Endothelial cell of umbilical vein (primary cell): ENCODE results near the gene STRIP2. TPM values are rescaled to one million over a fixed set of nuclear protein-coding genes. Genes with fewer than 3 reads are reported as not detected.
"Not testable (repeated sequence)": the region's sequence is repeated elsewhere in the genome, so short reads cannot be mapped to it uniquely, and the experiment has no call there.

Experiments
- BruUV-seq: library from RNA; stranded (reverse); fragments of 400-500 nt; replicated peaks from 2 replicates; lab custom pipeline; 2021; lab: Mats Ljungman, UMichigan
- CTCF ChIA-PET: fragments of 300-600, 350-600 bp; sonication (Branson Sonifier 250); formaldehyde crosslinking; loops from one replicate; lab custom pipeline; 2021; ENCODE audit warnings: antibody characterized with exemption, inconsistent platforms; lab: Charles Lee
- POLR2A ChIA-PET: fragments of 300-600, 350-600 bp; sonication (Branson Sonifier 250); formaldehyde crosslinking; loops from one replicate; lab custom pipeline; 2021; ENCODE audit warnings: antibody characterized with exemption, inconsistent platforms; lab: Charles Lee
- DNase-seq: peaks from one replicate; pipeline ENCODE4 v3.0.0-alpha.2; 2011; ENCODE audit warnings: low read depth, low spot score
- FAIRE-seq: peaks from 2 replicates; lab custom pipeline; 2011; peaks lifted over from hg19 to GRCh38; lab: Jason Lieb, UNC
- H2AFZ ChIP-seq: 2 replicates; pipeline ENCODE4 v1.6.0; 2012; ENCODE audit warnings: low read depth, low read length, control low read depth, inconsistent platforms
- H3K27ac ChIP-seq: 2 replicates; pipeline ENCODE4 v1.5.1; 2011; ENCODE audit warnings: low read depth, mild to moderate bottlenecking, control low read depth, low read length, moderate library complexity; ENCODE audit not compliant: insufficient read depth
- H3K27me3 ChIP-seq, 2 experiments: 2 replicates each; pipeline versions ENCODE4 v1.6.0 to v1.6.1; 2011; ENCODE audit warnings: low read length in 2 of 2, mixed read lengths in 1 of 2; ENCODE audit not compliant: control insufficient read depth in 2 of 2, insufficient read depth in 2 of 2
- H3K36me3 ChIP-seq, 2 experiments: 2 replicates in 1 of 2; 3 replicates in 1 of 2; pipeline ENCODE4 v1.5.1; 2011; ENCODE audit warnings: low read length in 2 of 2, mild to moderate bottlenecking in 1 of 2, moderate library complexity in 1 of 2; ENCODE audit not compliant: control insufficient read depth in 2 of 2, insufficient read depth in 2 of 2; ENCODE audit errors: extremely low read depth in 1 of 2
- H3K4me1 ChIP-seq: 3 replicates; pipeline ENCODE4 v1.5.1; 2011; ENCODE audit warnings: mild to moderate bottlenecking, low read length; ENCODE audit not compliant: control insufficient read depth, insufficient read depth; ENCODE audit errors: extremely low read depth
- H3K4me2 ChIP-seq: 2 replicates; pipeline ENCODE4 v1.6.1; 2011; ENCODE audit warnings: low read length, control low read depth, mixed read lengths; ENCODE audit not compliant: insufficient read depth
- H3K4me3 ChIP-seq, 3 experiments: fragments of 200-600 bp in 1 of 3; sonication (generic), shearing (Covaris generic) in 1 of 3; replicated peaks in 1 of 3; 2 replicates each; pipeline ENCODE4 v1.5.1; 2011 to 2016; ENCODE audit warnings: control low read depth in 3 of 3, low read length in 3 of 3, mild to moderate bottlenecking in 2 of 3, inconsistent platforms in 1 of 3, low read depth in 1 of 3, moderate library complexity in 1 of 3; ENCODE audit not compliant: insufficient read depth in 1 of 3
- H3K79me2 ChIP-seq: 2 replicates; pipeline ENCODE4 v1.6.0; 2012; ENCODE audit warnings: low read length, inconsistent platforms; ENCODE audit not compliant: control insufficient read depth, insufficient read depth
- H3K9ac ChIP-seq: replicated peaks from 2 replicates; pipeline ENCODE3; 2011; ENCODE audit warnings: low read length, control low read depth; ENCODE audit not compliant: insufficient read depth; ENCODE audit errors: extremely low read depth
- H3K9me1 ChIP-seq: replicated peaks from 3 replicates; pipeline ENCODE4 v1.6.0; 2011; ENCODE audit warnings: mild to moderate bottlenecking, low read length; ENCODE audit not compliant: control insufficient read depth, insufficient read depth; ENCODE audit errors: extremely low read depth
- H3K9me3 ChIP-seq: replicated peaks from 2 replicates; pipeline ENCODE4 v1.5.1; 2012; ENCODE audit warnings: low read length, inconsistent platforms; ENCODE audit not compliant: control insufficient read depth, insufficient read depth
- H4K20me1 ChIP-seq: replicated peaks from 2 replicates; pipeline ENCODE3; 2011; ENCODE audit warnings: mild to moderate bottlenecking, low read length; ENCODE audit not compliant: control insufficient read depth, insufficient read depth; ENCODE audit errors: extremely low read depth
- CTCF ChIP-seq, 2 donors: IDR thresholded peaks; 1 replicate in 1 of 2; 2 replicates in 1 of 2; pipeline ENCODE4 v1.5.1; 2011; ENCODE audit warnings: low read length in 2 of 2, mild to moderate bottlenecking in 2 of 2, moderate library complexity in 2 of 2, control low read depth in 1 of 2, inconsistent platforms in 1 of 2, low read depth in 1 of 2; ENCODE audit not compliant: insufficient read depth in 1 of 2; ENCODE audit errors: extremely low read depth in 1 of 2
- EZH2 ChIP-seq: IDR thresholded peaks from 2 replicates; pipeline ENCODE4 v1.6.1; 2012; ENCODE audit warnings: borderline replicate concordance, low read depth, mild to moderate bottlenecking, moderate library complexity, low read length, inconsistent platforms; ENCODE audit not compliant: severe bottlenecking
- FOS ChIP-seq: IDR thresholded peaks from 2 replicates; pipeline ENCODE4 v1.6.1; 2011; ENCODE audit warnings: mild to moderate bottlenecking, low read length, moderate library complexity, borderline replicate concordance; ENCODE audit not compliant: insufficient read depth
- GATA2 ChIP-seq: IDR thresholded peaks from 2 replicates; pipeline ENCODE4 v1.7.0; 2011; ENCODE audit warnings: low read depth, mild to moderate bottlenecking, moderate library complexity, mixed read lengths, low read length; ENCODE audit not compliant: insufficient read length, insufficient read depth
- JUN ChIP-seq: IDR thresholded peaks from 2 replicates; pipeline ENCODE4 v1.6.1; 2011; ENCODE audit warnings: borderline replicate concordance, low read depth; ENCODE audit not compliant: insufficient read length, insufficient read depth
- MAX ChIP-seq: IDR thresholded peaks from 2 replicates; pipeline ENCODE4 v1.6.1; 2011; ENCODE audit not compliant: insufficient read depth, insufficient read length
- MYC ChIP-seq: IDR thresholded peaks from one replicate; pipeline ENCODE4 v1.6.1; 2011; ENCODE audit warnings: mild to moderate bottlenecking, low read depth, low read length
- POLR2A ChIP-seq: IDR thresholded peaks from 2 replicates; pipeline ENCODE4 v1.6.1; 2012; ENCODE audit warnings: low read depth, mild to moderate bottlenecking, control low read depth, low read length
- POLR2AphosphoS5 ChIP-seq: IDR thresholded peaks from 2 replicates; pipeline ENCODE4 v1.6.1; 2012; ENCODE audit warnings: low read depth, mild to moderate bottlenecking, control low read depth, low read length, moderate library complexity; ENCODE audit not compliant: insufficient read depth
- dilution Hi-C: fragments of 300-500 bp; cut with MboI; formaldehyde crosslinking; loops from one replicate; pipeline ENCODE4 v1.15.0; 2019; ENCODE audit warnings: low sequenced_read_pairs; ENCODE audit not compliant: extremely low pct_ligation_motif_present
- intact Hi-C: fragments of 100-400 bp; cut with micrococcal nuclease; formaldehyde crosslinking; loops from one replicate; pipeline ENCODE4 v1.10.0; 2022
- polyA plus RNA-seq, 4 experiments: library from polyadenylated mRNA; depleted of rRNA in 3 of 4; stranded (reverse) in 3 of 4; unstranded in 1 of 4; fragments of >200 nt; gene quantifications; 2 replicates each; pipeline versions ENCODE4 v1.2.1 to v1.2.3, GENCODE V29; 2011 to 2012; ENCODE audit warnings: missing spikeins in 1 of 4
- total RNA-seq: library from RNA; stranded (reverse); gene quantifications from 2 replicates; pipeline ENCODE4 v1.2.3, GENCODE V29; 2021

The STRIP2 gene
- total and polyA plus RNA-seq, 2 donors (not counting 3 experiments of a cell fraction or from before 2014, with no cell fraction given), result 3.4 to 10.0 TPM

DNA sequence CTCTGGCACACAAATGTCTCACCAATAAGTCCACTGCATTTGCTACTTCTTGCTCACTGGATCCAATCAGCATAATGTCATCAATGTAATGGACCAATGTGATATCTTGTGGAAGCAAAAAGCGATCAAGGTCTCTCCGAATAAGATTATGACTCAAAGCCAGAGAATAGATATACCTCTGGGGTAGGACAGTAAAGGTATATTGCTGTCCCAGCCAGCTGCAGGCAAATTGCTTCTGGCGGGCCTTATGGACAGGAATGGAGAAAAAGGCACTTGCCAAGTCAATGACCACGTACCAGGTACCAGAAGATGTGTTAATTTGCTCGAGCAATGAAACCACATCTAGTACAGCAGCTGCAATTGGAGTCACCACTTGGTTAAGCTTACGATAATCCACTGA lies 13.2 kb downstream of the STRIP2 start:
- H3K9me3 ChIP-seq, H3K9ac ChIP-seq: not testable (repeated sequence)
- CTCF ChIA-PET, result interaction anchor here (1.5 kb wide), 1 partner anchor 71 kb away, joined by 4 read pairs; no protein-coding TSS in a partner anchor

GRCh38 chr7:129448608-129449007 lies 14.4 kb downstream of the STRIP2 start:
- CTCF ChIA-PET, result interaction anchor here (1.5 kb wide), 1 partner anchor 72 kb away, joined by 4 read pairs; no protein-coding TSS in a partner anchor
- H3K4me1 ChIP-seq, POLR2A ChIA-PET, H4K20me1 ChIP-seq, H2AFZ ChIP-seq, dilution Hi-C loops, BruUV-seq, H3K9me3 ChIP-seq, H3K79me2 ChIP-seq, H3K4me2 ChIP-seq, intact Hi-C loops, FAIRE-seq, H3K27me3 ChIP-seq, H3K27ac ChIP-seq, DNase-seq, H3K9me1 ChIP-seq, H3K4me3 ChIP-seq, H3K9ac ChIP-seq, H3K36me3 ChIP-seq: not testable (repeated sequence)

More for the DNA sequence above, 13.2 kb downstream of the STRIP2 start:
- H3K27me3 ChIP-seq, dilution Hi-C loops, H3K36me3 ChIP-seq, H3K4me1 ChIP-seq, intact Hi-C loops, POLR2A ChIA-PET, H3K79me2 ChIP-seq, DNase-seq, H2AFZ ChIP-seq, H3K4me2 ChIP-seq, H4K20me1 ChIP-seq, H3K4me3 ChIP-seq, FAIRE-seq, BruUV-seq, H3K27ac ChIP-seq, H3K9me1 ChIP-seq: not testable (repeated sequence)

GRCh38 chr7:129450295-129450694 lies 16.1 kb downstream of the STRIP2 start:
- no peak overlapping the region for H3K9ac ChIP-seq
- no peak overlapping the region for H3K27ac ChIP-seq
- no peaks in the 10 kb centered on the region for H3K9me3 ChIP-seq
- dilution Hi-C loops, result no loop called here
- H3K9me1 ChIP-seq, result no peaks in the 10 kb centered on the region
- TF ChIP-seq CTCF (IDR thresholded peaks at IDR 0.05; ENCODE audit: extremely low read depth in 1 of 2, insufficient read depth in 1 of 2, low read depth in 1 of 2, low read length in 2 of 2), result no peak
- TF ChIP-seq EZH2, result no peak
- no peak for TF ChIP-seq MYC
- no peak for TF ChIP-seq POLR2AphosphoS5
- no peak for TF ChIP-seq MAX
- no peak for TF ChIP-seq POLR2A
- TF ChIP-seq JUN, result no peak
- no peak for TF ChIP-seq GATA2
- no peak for TF ChIP-seq FOS
- H3K4me2 ChIP-seq, result no peak overlapping the region
- no peaks in the 10 kb centered on the region for H3K79me2 ChIP-seq
- no peaks in the 10 kb centered on the region for H4K20me1 ChIP-seq
- DNase-seq, result no peak
- no peaks in the 10 kb centered on the region for H3K27me3 ChIP-seq
- no peaks in the 10 kb centered on the region for H3K36me3 ChIP-seq
- intact Hi-C loops, result no loop called here
- no peak overlapping the region for H3K4me3 ChIP-seq
- no TSS peak for BruUV-seq
- no peak for FAIRE-seq
- no peaks in the 10 kb centered on the region for H3K4me1 ChIP-seq
- POLR2A ChIA-PET, result no interaction called here
- no peak overlapping the region for H2AFZ ChIP-seq
- CTCF ChIA-PET, result no interaction called here
